Measurements from ENCODE around the gene CYRIA. TPM values are rescaled to one million over a fixed set of nuclear protein-coding genes. Genes with fewer than 3 reads are reported as not detected.

CYRIA gene
- total and polyA plus RNA-seq, 2 experiments from 2014 or later = 1.4 to 1.5 TPM

- H3K9me2 ChIP-seq (replicated peaks; ENCODE audit: insufficient read depth) = no peaks in the 10 kb centered on the region
- no peaks in the 10 kb centered on the region for H3K79me2 ChIP-seq
- no peak for DNase-seq (ENCODE audit: low spot score)
- H3K9me3 ChIP-seq (ENCODE audit: low read depth) = no peaks in the 10 kb centered on the region
- H2AFZ ChIP-seq = no peak overlapping the region
- no peaks in the 10 kb centered on the region for H3K36me3 ChIP-seq (replicated peaks; ENCODE audit: insufficient read depth, low read depth)
- H3K27me3 ChIP-seq = no peaks in the 10 kb centered on the region
- H3K4me2 ChIP-seq = no peak overlapping the region
- no peak overlapping the region for H3K4me3 ChIP-seq
- TF ChIP-seq CTCF (IDR thresholded peaks at IDR 0.05; ENCODE audit: poor library complexity) (no peak), EZH2phosphoT487 (IDR thresholded peaks at IDR 0.05; ENCODE audit: low read depth, severe bottlenecking, unreplicated experiment) (no peak), EZH2 (IDR thresholded peaks at IDR 0.05; ENCODE audit: borderline replicate concordance) (no peak)
- WGBS (ENCODE audit: low lambda C conversion rate, missing lambda C conversion rate) = 77% methylated on average over 5 of the region's 5 CpGs
- no peaks in the 10 kb centered on the region for H3K4me1 ChIP-seq (ENCODE audit: insufficient read depth)
- H4K20me1 ChIP-seq (ENCODE audit: insufficient read depth, poor library complexity, severe bottlenecking) = no peaks in the 10 kb centered on the region
- H3K27ac ChIP-seq = no peak overlapping the region
Observed at GRCh38 chr2:16625201-16625729, 40.4 kb downstream of the CYRIA start.

DNA sequence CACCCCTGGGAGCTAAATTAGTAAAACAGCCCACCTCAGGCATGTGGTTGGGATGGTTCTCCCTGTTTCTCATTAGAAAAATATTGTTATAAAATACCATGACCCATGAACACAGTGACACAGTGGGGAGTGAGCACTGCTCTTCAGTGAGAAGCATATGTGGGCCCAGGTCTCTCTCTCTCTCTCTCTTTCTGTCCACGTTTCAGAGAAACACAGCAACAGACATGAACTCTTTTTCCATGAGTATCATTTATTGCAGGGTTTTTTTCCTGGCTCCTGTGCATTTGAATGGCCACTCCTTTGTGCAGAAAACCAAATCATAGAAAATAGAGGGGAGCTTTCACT, 41.2 kb downstream of the CYRIA start:
- Histone ChIP-seq H3K27ac (no peak overlapping the region), H3K9me2 (replicated peaks; ENCODE audit: insufficient read depth) (no peaks in the 10 kb centered on the region), H2AFZ (no peak overlapping the region), H3K4me2 (no peak overlapping the region), H3K79me2 (no peaks in the 10 kb centered on the region), H4K20me1 (ENCODE audit: insufficient read depth, poor library complexity, severe bottlenecking) (no peaks in the 10 kb centered on the region), H3K36me3 (replicated peaks; ENCODE audit: insufficient read depth, low read depth) (no peaks in the 10 kb centered on the region), H3K9me3 (ENCODE audit: low read depth) (no peaks in the 10 kb centered on the region), H3K4me3 (no peak overlapping the region), H3K4me1 (ENCODE audit: insufficient read depth) (no peaks in the 10 kb centered on the region), H3K27me3 (no peaks in the 10 kb centered on the region)
- TF ChIP-seq CTCF (IDR thresholded peaks at IDR 0.05; ENCODE audit: poor library complexity) = no peak
- TF ChIP-seq EZH2phosphoT487 (IDR thresholded peaks at IDR 0.05; ENCODE audit: low read depth, severe bottlenecking, unreplicated experiment) = no peak
- no peak for TF ChIP-seq EZH2 (IDR thresholded peaks at IDR 0.05; ENCODE audit: borderline replicate concordance)
- no peak for DNase-seq (ENCODE audit: low spot score)
- WGBS (ENCODE audit: low lambda C conversion rate, missing lambda C conversion rate) = 65% methylated on average over 1 of the region's 1 CpG

- Histone ChIP-seq H2AFZ (no peak overlapping the region), H3K27ac (no peak overlapping the region), H3K9me3 (ENCODE audit: low read depth) (no peaks in the 10 kb centered on the region), H3K4me2 (no peak overlapping the region), H3K4me1 (ENCODE audit: insufficient read depth) (no peaks in the 10 kb centered on the region), H3K79me2 (no peaks in the 10 kb centered on the region), H3K27me3 (no peaks in the 10 kb centered on the region), H4K20me1 (ENCODE audit: insufficient read depth, poor library complexity, severe bottlenecking) (no peaks in the 10 kb centered on the region), H3K4me3 (no peak overlapping the region), H3K36me3 (replicated peaks; ENCODE audit: insufficient read depth, low read depth) (no peaks in the 10 kb centered on the region), H3K9me2 (replicated peaks; ENCODE audit: insufficient read depth) (no peaks in the 10 kb centered on the region)
- DNase-seq (ENCODE audit: low spot score) = no peak
- WGBS (ENCODE audit: low lambda C conversion rate, missing lambda C conversion rate) = 91% methylated on average over 5 of the region's 5 CpGs
- no peak for TF ChIP-seq EZH2 (IDR thresholded peaks at IDR 0.05; ENCODE audit: borderline replicate concordance)
- TF ChIP-seq EZH2phosphoT487 (IDR thresholded peaks at IDR 0.05; ENCODE audit: low read depth, severe bottlenecking, unreplicated experiment) = no peak
- TF ChIP-seq CTCF (IDR thresholded peaks at IDR 0.05; ENCODE audit: poor library complexity) = no peak
Observed at GRCh38 chr2:16623564-16624435, 41.8 kb downstream of the CYRIA start.
